ENCODE measurements around the gene SBNO1. TPM values are rescaled to one million over a fixed set of nuclear protein-coding genes. Genes with fewer than 3 reads are reported as not detected.
"Not testable (repeated sequence)": the region's sequence is repeated elsewhere in the genome, so short reads cannot be mapped to it uniquely, and the experiment has no call there.

SBNO1 gene
- 10 to 100 TPM; 55.9 to 58.6 TPM for total RNA-seq

- POLR2A ChIA-PET: interaction anchor here (0.6 to 2.6 kb wide), 10 partner anchors 19 to 529 kb away, joined by 3 to 16 read pairs (median 4); partner anchors contain the start of genes ATP6V0A2, KMT5A, MPHOSPH9 and MTRFR
- CTCF ChIA-PET: interaction anchor here (0.7 to 2.7 kb wide), 6 partner anchors 9 to 238 kb away, joined by 3 to 22 read pairs (median 4); partner anchors contain the start of gene KMT5A
Observed at GRCh38 chr12:123364532-123365024, at the start of gene SBNO1. SBNO1 (minus strand) TSS chr12:123364847; CDS start chr12:123350441, 14,406 bp downstream.

- POLR2A ChIA-PET: no interaction called here
- CTCF ChIA-PET: interaction anchor here (1.2 kb wide), 1 partner anchor 8 kb away, joined by 4 read pairs; no protein-coding TSS in a partner anchor
Observed at GRCh38 chr12:123410041-123410412, 45.4 kb upstream of the SBNO1 start.

DNA sequence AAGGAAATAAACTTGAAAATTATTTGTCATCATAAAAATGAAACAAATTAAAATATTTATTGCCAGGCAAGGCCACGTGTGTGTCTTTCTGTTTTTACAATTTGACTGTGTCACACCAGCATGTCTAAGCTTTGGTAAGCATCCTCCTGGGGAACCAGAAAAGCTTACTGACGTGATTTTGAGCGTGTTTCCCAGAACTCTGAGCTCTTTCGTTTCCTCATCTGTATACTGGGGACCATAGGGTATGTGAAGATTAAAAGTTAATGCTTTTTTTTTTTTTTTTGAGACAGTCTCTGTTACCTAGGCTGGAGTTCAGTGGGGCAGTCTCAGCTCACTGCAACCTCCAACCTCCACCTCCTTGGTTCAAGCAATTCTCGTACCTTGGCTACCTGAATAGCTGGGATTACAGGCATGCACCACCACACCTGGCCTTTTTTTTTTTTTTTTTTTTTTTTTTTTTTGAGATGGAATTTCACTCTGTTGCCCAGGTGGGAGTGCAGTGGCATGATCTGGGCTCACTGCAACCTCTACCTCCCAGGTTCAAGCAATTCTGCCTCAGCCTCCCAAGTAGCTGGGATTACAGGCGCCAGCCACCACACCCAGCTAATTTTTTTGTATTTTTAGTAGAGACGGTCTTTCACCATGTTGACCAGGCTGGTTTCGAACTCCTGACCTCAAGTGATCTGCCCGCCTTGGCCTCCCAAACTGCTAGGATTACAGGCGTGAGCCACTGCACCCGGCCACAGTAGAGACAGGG lies 44.8 kb upstream of the SBNO1 start:
- ChIA-PET POLR2A (interaction anchor here (0.7 kb wide), 1 partner anchor 87 kb away, joined by 3 read pairs; no protein-coding TSS in a partner anchor), CTCF (interaction anchor here (1.2 kb wide), 1 partner anchor 9 kb away, joined by 4 read pairs; no protein-coding TSS in a partner anchor)

GRCh38 chr12:123408619-123409018 lies 44.0 kb upstream of the SBNO1 start:
- POLR2A ChIA-PET: interaction anchor here (0.7 kb wide), 1 partner anchor 88 kb away, joined by 3 read pairs; no protein-coding TSS in a partner anchor
- CTCF ChIA-PET: interaction anchor here (1.2 kb wide), 1 partner anchor 9 kb away, joined by 4 read pairs; no protein-coding TSS in a partner anchor

DNA sequence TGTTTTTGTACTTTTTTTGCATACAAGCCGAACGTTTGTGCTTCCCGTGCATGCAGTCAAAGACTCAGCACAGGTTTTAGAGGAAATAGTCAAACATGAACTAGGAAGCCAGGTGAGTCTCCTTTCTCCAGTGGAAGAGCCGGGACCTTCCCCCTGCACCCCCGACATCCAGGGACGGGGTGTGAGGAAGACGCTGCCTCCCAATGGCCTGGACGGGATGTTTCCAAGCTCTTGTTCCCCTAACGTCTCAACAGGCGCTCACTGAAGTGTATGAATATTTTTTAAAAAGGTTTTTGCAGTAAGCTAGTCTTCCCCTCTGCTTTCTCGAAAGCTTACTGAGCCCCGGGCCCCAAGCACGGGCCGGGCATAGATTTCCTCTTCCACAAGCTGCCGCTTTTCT lies 43.3 kb upstream of the SBNO1 start:
- POLR2A ChIA-PET, CTCF ChIA-PET: not testable (repeated sequence)

GRCh38 chr12:123407269-123407668 lies 42.6 kb upstream of the SBNO1 start:
- ChIA-PET POLR2A (interaction anchor here (0.6 to 0.7 kb wide), 2 partner anchors 9 to 378 kb away, joined by 3 to 4 read pairs; no protein-coding TSS in a partner anchor), CTCF (interaction anchor here (0.8 to 0.9 kb wide), 2 partner anchors 10 to 51 kb away, joined by 4 read pairs; partner anchors contain the start of gene SNRNP35)

DNA sequence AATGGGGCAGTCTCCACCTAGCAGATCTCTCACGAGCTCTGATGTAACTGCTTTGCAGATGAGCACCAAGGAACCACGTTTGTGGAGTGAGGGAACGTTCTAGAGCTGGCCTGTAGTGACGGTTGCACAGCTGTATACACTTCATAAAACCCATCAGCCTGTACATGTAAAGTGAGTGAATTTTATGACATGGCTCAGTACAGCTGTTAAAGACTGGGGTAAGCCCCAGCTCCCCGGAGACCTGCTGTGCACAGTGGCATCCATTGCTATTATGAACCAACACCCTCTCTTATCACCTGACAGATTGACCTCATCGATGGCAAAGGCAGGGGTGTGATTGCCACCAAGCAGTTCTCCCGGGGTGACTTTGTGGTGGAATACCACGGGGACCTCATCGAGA lies 39.9 kb upstream of the SBNO1 start:
- ChIA-PET POLR2A (no interaction called here), CTCF (interaction anchor here (1.7 kb wide), 1 partner anchor 179 kb away, joined by 3 read pairs; no protein-coding TSS in a partner anchor)

- POLR2A ChIA-PET: interaction anchor here (0.6 to 0.7 kb wide), 2 partner anchors 16 to 75 kb away, joined by 3 to 5 read pairs; no protein-coding TSS in a partner anchor
- CTCF ChIA-PET: no interaction called here
Observed at GRCh38 chr12:123401753-123402683, 37.4 kb upstream of the SBNO1 start.

- CTCF ChIA-PET: no interaction called here
- POLR2A ChIA-PET: no interaction called here
Observed at GRCh38 chr12:123399255-123399617, 34.6 kb upstream of the SBNO1 start.

- ChIA-PET CTCF (no interaction called here), POLR2A (interaction anchor here (0.5 kb wide), 1 partner anchor 8 kb away, joined by 3 read pairs; no protein-coding TSS in a partner anchor)
Observed at GRCh38 chr12:123398550-123399254, 34.1 kb upstream of the SBNO1 start.

DNA sequence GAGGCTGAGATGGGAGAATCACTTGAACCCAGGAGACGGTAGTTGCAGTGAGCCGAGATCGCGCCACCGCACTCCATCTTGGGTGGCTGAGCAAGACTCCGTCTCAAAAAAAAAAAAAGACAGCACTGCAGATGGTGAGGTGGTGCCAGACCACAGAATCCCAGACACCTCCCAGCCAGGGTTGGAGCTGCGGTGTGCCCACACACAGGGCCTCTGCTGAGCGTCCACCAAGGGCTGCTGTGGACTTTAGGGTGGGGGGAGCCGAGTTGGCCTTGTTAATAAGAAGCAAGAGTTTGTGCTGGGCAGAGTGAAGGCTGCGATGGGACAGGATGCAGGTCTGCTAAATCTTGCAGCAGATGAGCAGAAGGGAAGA lies 33.5 kb upstream of the SBNO1 start:
- CTCF ChIA-PET: interaction anchor here (0.7 kb wide), 1 partner anchor 60 kb away, joined by 3 read pairs; the partner anchor contains the start of gene SNRNP35

GRCh38 chr12:123397400-123397799 lies 32.8 kb upstream of the SBNO1 start:
- CTCF ChIA-PET: interaction anchor here (0.5 to 1.0 kb wide), 3 partner anchors 10 to 127 kb away, joined by 3 read pairs; partner anchors contain the start of gene SNRNP35
- POLR2A ChIA-PET: no interaction called here

More for the DNA sequence above, 33.5 kb upstream of the SBNO1 start:
- POLR2A ChIA-PET: no interaction called here

- ChIA-PET POLR2A (no interaction called here), CTCF (interaction anchor here (0.5 to 1.0 kb wide), 3 partner anchors 10 to 126 kb away, joined by 3 to 5 read pairs (median 3); no protein-coding TSS in a partner anchor)
Observed at GRCh38 chr12:123396954-123397353, 32.3 kb upstream of the SBNO1 start.

DNA sequence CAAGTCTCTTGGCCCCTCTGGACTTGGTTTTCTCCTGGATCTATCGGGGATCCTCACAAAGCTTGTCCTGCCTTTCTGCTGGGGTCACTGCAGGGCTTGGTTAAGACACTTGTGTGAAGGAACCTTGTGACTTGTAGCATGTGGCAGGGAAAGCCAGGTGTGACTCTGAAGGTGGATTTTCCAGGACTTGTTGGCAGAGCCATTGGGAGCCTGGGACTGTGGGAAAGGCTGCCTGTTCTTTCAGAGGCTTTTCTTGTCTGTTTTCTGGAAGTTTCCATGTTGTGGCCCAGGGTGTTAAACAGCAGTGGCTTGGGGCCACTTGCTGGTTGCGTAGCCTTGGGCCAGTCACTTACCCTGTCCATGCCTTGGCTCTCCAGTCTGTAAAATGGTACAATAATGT lies 31.9 kb upstream of the SBNO1 start:
- CTCF ChIA-PET: interaction anchor here (0.6 to 1.0 kb wide), 2 partner anchors 9 to 25 kb away, joined by 3 to 5 read pairs; no protein-coding TSS in a partner anchor
- POLR2A ChIA-PET: no interaction called here

- ChIA-PET CTCF (no interaction called here), POLR2A (no interaction called here)
Observed at GRCh38 chr12:123395236-123395635, 30.6 kb upstream of the SBNO1 start.

- POLR2A ChIA-PET: no interaction called here
- CTCF ChIA-PET: interaction anchor here (0.9 kb wide), 1 partner anchor 28 kb away, joined by 4 read pairs; no protein-coding TSS in a partner anchor
Observed at GRCh38 chr12:123393747-123394146, 29.1 kb upstream of the SBNO1 start.

DNA sequence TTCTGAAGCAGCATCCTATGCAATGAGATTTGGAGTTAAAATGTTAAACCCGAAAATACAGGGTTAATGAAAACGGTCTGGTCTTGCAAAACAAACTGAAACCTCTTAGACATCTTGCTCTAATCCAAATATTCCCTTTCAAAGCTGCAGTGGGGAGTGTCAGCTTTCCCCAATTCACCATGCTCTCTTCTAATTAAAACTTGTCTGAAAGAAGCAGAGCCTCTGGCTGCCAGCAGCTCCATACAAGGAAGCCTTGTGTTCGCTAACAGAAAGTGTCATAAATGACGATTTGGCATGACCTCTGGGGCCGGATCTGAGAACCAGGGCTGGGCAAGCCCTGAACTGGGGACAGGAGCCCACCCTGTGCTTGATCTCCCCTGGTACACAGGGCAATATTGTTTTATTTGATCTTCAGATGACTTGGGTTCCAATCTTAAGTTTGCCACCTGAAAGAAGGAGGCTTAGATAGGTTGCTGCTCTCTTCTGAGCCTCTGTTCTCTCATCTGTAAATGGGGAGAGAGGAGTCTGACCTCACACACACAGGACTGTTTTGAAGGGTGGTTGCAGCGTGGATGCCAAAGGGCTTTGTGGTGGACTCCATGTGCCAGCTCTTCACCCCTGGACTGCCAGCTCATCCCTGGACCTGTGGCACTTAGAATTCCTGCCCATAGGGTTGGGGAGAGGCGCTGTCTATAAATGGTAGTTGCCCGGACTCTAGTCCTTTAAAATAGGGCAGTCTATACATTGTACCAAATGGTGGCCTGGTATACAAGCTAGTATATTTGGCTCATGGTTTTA lies 27.1 kb upstream of the SBNO1 start:
- ChIA-PET POLR2A (interaction anchor here (1.3 kb wide), 1 partner anchor 35 kb away, joined by 3 read pairs; no protein-coding TSS in a partner anchor), CTCF (no interaction called here)
